Fibroblast of the aortic adventitia (primary cell): ENCODE measurements around the gene ARMC7. TPM values are rescaled to one million over a fixed set of nuclear protein-coding genes. Genes with fewer than 3 reads are reported as not detected.
"Not testable (repeated sequence)": the region's sequence is repeated elsewhere in the genome, so short reads cannot be mapped to it uniquely, and the experiment has no call there.

Experiments used
- DNase-seq: peaks from one replicate; pipeline ENCODE4 v3.0.0-alpha.2; 2010; ENCODE audit warnings: low read depth
- H3K4me3 ChIP-seq: 2 replicates; pipeline ENCODE4 v1.5.1; 2011; ENCODE audit warnings: low read depth, mild to moderate bottlenecking, control low read depth, low read length, moderate library complexity
- total RNA-seq: library from RNA; depleted of rRNA; stranded (reverse); fragments of >200 nt; gene quantifications from 2 replicates; pipeline ENCODE4 v1.2.3, GENCODE V29; 2012; ENCODE audit warnings: low replicate concordance
- TF ChIP-seq, protein P1 (sequence below): IDR thresholded peaks from 2 replicates; pipeline ENCODE4 v1.5.1; 2011; ENCODE audit warnings: mild to moderate bottlenecking, low read length, control low read depth, inconsistent platforms; ENCODE audit not compliant: insufficient read depth

Gene ARMC7
- total RNA-seq, 1 donor: 3.4 TPM

DNA sequence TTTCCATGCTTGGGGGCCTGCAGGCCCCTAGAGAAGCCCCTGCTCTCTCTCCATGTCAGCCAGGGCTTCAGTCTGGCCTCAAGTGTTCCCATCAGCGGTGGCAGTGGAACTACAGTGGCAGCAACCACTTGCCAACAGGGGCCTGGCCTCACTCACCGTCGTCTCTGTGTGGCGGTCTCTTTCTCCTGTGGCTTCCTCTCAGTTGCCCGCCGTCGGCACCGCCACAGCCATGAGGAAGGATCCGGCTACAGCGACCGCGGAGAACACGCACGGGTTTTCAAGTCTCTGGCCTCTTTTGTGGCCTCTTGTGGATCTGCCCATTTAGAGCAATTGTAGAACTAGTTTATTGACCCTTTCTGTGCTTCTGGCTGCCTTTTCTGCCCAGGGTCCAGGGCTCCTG lies 8.5 kb downstream of the ARMC7 start:
- TF ChIP-seq, protein P1, sequence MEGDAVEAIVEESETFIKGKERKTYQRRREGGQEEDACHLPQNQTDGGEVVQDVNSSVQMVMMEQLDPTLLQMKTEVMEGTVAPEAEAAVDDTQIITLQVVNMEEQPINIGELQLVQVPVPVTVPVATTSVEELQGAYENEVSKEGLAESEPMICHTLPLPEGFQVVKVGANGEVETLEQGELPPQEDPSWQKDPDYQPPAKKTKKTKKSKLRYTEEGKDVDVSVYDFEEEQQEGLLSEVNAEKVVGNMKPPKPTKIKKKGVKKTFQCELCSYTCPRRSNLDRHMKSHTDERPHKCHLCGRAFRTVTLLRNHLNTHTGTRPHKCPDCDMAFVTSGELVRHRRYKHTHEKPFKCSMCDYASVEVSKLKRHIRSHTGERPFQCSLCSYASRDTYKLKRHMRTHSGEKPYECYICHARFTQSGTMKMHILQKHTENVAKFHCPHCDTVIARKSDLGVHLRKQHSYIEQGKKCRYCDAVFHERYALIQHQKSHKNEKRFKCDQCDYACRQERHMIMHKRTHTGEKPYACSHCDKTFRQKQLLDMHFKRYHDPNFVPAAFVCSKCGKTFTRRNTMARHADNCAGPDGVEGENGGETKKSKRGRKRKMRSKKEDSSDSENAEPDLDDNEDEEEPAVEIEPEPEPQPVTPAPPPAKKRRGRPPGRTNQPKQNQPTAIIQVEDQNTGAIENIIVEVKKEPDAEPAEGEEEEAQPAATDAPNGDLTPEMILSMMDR: no peak
- no peak for DNase-seq
- no peak overlapping the region for H3K4me3 ChIP-seq

DNA sequence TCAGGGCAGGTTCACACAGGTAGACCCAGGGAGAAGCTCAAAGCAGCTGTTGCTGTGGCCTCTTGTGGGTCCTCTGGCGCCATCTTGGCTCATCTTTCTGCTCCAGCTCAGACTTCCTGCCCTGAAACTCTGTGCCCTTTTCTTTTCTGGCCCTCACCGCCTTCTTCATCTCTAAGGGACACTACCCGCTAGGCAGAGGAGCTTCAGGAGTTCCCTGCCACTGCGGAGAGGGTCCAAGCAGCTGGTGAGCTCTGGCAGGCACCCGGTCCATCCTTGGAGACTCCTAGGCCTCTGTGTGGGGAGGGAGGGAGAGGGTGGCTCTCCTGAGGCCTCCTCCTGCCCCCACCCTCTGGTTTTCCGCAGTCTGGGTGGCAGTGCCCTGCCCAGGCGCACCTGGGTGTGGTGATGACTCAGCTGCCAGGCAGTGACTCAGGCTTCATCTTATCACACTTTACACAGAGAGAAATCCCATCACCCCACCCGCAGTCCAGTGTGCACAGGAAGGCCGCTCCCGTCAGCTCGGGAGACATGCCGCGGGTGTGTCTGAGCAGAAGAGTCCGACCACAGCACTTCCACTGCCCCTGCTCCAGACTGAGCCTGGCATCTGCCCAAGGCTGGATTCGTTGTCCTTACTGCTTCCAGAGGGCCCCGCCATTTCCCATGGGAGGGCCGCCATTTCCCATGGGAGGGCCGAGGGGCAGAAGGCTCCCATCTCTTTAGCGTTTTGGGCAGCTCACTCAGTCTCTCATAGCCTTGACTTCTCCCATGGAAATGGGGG lies 14.5 kb downstream of the ARMC7 start:
- DNase-seq: peak; percentile 43
- H3K4me3 ChIP-seq: no peak overlapping the region
- TF ChIP-seq, protein P1: no peak

DNA sequence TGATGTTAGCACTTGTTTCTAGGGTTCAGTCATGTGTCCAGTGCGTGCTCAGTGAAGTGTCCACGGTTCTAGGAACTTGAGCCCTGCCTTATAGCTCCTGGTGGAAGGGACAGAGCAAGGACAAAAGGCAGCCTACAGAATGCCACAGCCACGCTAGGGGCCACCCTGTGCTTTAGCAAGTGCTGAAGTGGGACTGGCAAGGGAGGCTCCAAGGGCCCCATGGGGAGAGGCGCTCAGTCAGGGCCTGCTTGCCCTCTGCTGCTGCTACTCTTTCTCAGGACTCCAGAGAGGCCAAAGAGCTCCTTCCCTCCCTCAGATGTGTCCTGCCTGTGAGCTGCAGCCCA lies 15.0 kb downstream of the ARMC7 start:
- TF ChIP-seq, protein P1: no peak
- DNase-seq: no peak
- no peak overlapping the region for H3K4me3 ChIP-seq

DNA sequence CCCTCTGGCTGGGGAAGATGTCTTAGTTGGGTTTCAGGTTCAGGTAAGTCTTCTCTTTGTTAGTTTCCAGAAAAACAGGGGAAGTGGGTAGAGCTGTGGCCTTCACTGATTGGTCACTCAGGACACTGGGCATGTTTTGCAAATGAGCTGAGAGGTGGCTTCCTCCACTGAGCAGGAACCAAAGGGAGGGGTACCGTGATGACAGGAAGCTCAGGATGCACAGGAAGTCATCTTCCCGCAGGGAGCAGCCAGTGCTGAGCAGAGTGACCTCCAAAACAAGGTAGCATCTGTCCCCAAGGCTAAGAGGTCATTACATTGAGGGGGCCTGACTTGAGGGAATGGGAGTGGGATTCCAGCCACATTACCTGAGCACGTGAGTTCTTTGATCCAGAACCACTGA lies 16.2 kb downstream of the ARMC7 start:
- H3K4me3 ChIP-seq: no peak overlapping the region
- TF ChIP-seq, protein P1: no peak
- no peak for DNase-seq

DNA sequence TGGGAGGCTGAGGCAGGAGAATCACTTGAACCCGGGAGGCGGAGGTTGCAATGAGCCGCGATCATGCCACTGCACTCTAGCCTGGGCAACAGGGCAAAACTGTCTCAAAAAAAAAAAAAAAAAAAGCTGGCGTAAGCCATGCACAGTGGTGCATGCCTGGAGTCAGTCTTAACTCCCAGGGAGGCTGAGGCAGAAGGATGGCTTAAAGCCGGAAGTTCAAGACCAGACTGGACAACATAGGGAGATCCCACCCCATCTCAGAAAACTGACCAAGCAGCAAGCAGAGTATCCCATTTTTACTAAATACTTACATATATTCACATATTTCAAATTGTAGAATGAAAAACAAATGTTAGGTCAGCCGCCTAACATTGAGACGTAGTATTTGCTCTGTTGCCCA lies 17.2 kb downstream of the ARMC7 start:
- no peak for DNase-seq
- H3K4me3 ChIP-seq: no peak overlapping the region
- TF ChIP-seq, protein P1: no peak

DNA sequence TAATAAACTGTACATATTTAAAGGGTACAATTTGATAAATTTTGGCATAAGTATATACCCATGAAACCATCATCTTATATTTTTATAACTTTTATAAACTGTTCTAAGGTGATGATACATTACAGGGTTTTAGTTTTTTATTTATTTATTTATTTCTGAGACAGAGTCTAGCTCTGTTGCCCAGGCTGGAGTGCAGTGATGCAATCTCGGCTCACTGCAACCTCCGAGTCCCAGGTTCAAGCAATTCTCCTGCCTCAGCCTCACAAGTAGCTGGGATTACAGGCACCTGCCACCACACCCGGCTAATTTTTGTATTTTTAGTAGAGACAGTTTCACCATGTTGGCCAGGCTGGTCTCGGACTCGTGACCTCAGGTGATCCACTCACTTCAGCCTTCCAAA lies 18.2 kb downstream of the ARMC7 start:
- not testable (repeated sequence) for DNase-seq, H3K4me3 ChIP-seq

DNA sequence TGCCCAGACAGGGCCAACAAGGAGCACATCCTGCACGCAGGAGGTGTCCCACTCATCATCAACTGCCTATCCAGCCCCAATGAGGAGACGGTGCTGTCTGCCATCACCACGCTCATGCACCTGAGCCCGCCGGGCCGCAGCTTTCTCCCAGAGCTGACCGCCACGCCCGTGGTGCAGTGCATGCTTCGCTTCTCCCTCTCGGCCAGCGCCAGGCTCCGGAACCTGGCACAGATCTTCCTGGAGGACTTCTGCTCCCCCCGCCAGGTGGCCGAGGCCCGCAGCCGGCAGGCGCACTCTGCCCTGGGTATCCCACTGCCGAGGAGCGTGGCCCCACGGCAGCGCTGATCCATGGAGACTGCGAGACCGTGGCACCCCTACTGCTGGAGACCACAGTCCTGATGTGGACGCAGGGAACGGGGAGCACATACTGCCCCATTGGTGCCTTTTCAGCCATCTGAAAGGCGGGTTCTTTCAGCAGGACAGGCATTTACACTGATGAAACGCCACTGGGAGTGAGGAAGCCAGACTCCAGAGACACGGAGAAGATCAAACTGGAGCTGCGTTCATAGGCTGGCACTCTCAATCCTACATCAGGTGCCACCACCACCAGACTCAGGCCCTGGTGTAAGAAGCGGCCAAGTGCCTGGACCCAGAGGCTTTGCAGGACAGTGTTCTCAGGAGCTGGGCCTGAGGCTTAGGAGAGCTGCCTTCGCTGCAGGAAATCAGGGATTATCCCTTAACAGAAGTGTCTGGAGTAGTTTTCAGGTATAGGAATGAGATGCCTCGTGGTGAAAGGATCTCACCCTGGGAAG lies 19.1 kb downstream of the ARMC7 start:
- TF ChIP-seq, protein P1: no peak
- no peak overlapping the region for H3K4me3 ChIP-seq
- DNase-seq: no peak
